Measurements from ENCODE around the gene HMX3. TPM values are rescaled to one million over a fixed set of nuclear protein-coding genes. Genes with fewer than 3 reads are reported as not detected.

The HMX3 gene
- total and polyA plus RNA-seq, 2 of the 13 experiments (the other 11 are each of a cell fraction or from before 2014, with no cell fraction given), result not detected

Other genes with a start within 250 kb of the HMX3 start
- not detected in 2 replicates for gene FAM24A, start 225.4 kb upstream of the HMX3 start, total RNA-seq (2016; rRNA removed; fragmentation: Illumina TruSeq; extraction: Trizol)
- gene FAM24A, start 225.4 kb upstream of the HMX3 start, polyA plus RNA-seq (2011; rRNA removed), result not detected in 2 replicates
- gene C10orf88, start 181.7 kb upstream of the HMX3 start, total RNA-seq (2016; rRNA removed; fragmentation: Illumina TruSeq; extraction: Trizol), result 11.8 and 13.4 TPM in 2 replicates
- 4.2 and 4.6 TPM in 2 replicates for gene C10orf88, start 181.7 kb upstream of the HMX3 start, polyA plus RNA-seq (2011; rRNA removed)
- 9.3 and 9.8 TPM in 2 replicates for gene PSTK, start 155.6 kb upstream of the HMX3 start, total RNA-seq (2016; rRNA removed; fragmentation: Illumina TruSeq; extraction: Trizol)
- 7.5 and 8.2 TPM in 2 replicates for gene PSTK, start 155.6 kb upstream of the HMX3 start, polyA plus RNA-seq (2011; rRNA removed)
- 3.7 and 4.1 TPM in 2 replicates for gene IKZF5, start 127.2 kb upstream of the HMX3 start, total RNA-seq (2016; rRNA removed; fragmentation: Illumina TruSeq; extraction: Trizol)
- 11.3 and 12.0 TPM in 2 replicates for gene IKZF5, start 127.2 kb upstream of the HMX3 start, polyA plus RNA-seq (2011; rRNA removed)
- gene ACADSB, start 127.0 kb upstream of the HMX3 start, total RNA-seq (2016; rRNA removed; fragmentation: Illumina TruSeq; extraction: Trizol), result 80.0 and 186 TPM in 2 replicates
- gene ACADSB, start 127.0 kb upstream of the HMX3 start, polyA plus RNA-seq (2011; rRNA removed), result 76.6 and 87.6 TPM in 2 replicates
- not detected in 2 replicates for gene HMX2, start 12.2 kb downstream of the HMX3 start, total RNA-seq (2016; rRNA removed; fragmentation: Illumina TruSeq; extraction: Trizol)
- not detected in 2 replicates for gene HMX2, start 12.2 kb downstream of the HMX3 start, polyA plus RNA-seq (2011; rRNA removed)
- 174 and 230 TPM in 2 replicates for gene BUB3, start 18.4 kb downstream of the HMX3 start, total RNA-seq (2016; rRNA removed; fragmentation: Illumina TruSeq; extraction: Trizol)
- gene BUB3, start 18.4 kb downstream of the HMX3 start, polyA plus RNA-seq (2011; rRNA removed), result 184 and 188 TPM in 2 replicates